Measurements from ENCODE around the gene ATG13. TPM values are rescaled to one million over a fixed set of nuclear protein-coding genes. Genes with fewer than 3 reads are reported as not detected.

Gene ATG13
- total and polyA plus RNA-seq, 2 of the 8 experiments (the other 6 are each of a cell fraction or from before 2014, with no cell fraction given) = 65.0 to 77.4 TPM

DNA sequence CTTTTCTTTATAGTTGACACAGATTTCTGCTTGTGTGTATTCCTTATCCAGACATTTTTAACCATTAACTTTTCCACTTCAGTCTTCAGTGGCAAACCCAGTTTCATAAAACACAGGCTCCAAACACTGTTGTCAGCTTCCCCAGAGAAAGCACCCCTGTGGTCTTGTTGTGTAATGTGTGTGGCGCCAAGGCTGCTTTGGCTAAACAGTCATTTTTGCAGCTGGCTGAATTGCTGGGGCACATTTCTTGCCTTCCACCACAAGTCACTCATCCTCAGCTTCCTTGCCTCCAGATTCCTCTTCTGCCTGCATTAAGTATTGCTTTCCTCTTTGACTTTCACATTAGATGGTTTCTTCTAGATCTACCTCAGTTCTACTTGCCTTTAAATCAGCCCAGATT, 42.6 kb downstream of the ATG13 start (continued):
- TF ChIP-seq, protein P1, sequence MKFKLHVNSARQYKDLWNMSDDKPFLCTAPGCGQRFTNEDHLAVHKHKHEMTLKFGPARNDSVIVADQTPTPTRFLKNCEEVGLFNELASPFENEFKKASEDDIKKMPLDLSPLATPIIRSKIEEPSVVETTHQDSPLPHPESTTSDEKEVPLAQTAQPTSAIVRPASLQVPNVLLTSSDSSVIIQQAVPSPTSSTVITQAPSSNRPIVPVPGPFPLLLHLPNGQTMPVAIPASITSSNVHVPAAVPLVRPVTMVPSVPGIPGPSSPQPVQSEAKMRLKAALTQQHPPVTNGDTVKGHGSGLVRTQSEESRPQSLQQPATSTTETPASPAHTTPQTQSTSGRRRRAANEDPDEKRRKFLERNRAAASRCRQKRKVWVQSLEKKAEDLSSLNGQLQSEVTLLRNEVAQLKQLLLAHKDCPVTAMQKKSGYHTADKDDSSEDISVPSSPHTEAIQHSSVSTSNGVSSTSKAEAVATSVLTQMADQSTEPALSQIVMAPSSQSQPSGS (IDR thresholded peaks at IDR 0.05; ENCODE audit: low read length) = no peak
- TF ChIP-seq, protein P2, sequence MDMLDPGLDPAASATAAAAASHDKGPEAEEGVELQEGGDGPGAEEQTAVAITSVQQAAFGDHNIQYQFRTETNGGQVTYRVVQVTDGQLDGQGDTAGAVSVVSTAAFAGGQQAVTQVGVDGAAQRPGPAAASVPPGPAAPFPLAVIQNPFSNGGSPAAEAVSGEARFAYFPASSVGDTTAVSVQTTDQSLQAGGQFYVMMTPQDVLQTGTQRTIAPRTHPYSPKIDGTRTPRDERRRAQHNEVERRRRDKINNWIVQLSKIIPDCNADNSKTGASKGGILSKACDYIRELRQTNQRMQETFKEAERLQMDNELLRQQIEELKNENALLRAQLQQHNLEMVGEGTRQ (IDR thresholded peaks at IDR 0.05; ENCODE audit: low read length) = no peak
- TF ChIP-seq KDM1A (IDR thresholded peaks at IDR 0.05; ENCODE audit: borderline replicate concordance, low read length) (no peak), ZNF274 (IDR thresholded peaks at IDR 0.05; ENCODE audit: borderline replicate concordance, extremely low read depth, low read length) (no peak)
- TF ChIP-seq, protein P3, sequence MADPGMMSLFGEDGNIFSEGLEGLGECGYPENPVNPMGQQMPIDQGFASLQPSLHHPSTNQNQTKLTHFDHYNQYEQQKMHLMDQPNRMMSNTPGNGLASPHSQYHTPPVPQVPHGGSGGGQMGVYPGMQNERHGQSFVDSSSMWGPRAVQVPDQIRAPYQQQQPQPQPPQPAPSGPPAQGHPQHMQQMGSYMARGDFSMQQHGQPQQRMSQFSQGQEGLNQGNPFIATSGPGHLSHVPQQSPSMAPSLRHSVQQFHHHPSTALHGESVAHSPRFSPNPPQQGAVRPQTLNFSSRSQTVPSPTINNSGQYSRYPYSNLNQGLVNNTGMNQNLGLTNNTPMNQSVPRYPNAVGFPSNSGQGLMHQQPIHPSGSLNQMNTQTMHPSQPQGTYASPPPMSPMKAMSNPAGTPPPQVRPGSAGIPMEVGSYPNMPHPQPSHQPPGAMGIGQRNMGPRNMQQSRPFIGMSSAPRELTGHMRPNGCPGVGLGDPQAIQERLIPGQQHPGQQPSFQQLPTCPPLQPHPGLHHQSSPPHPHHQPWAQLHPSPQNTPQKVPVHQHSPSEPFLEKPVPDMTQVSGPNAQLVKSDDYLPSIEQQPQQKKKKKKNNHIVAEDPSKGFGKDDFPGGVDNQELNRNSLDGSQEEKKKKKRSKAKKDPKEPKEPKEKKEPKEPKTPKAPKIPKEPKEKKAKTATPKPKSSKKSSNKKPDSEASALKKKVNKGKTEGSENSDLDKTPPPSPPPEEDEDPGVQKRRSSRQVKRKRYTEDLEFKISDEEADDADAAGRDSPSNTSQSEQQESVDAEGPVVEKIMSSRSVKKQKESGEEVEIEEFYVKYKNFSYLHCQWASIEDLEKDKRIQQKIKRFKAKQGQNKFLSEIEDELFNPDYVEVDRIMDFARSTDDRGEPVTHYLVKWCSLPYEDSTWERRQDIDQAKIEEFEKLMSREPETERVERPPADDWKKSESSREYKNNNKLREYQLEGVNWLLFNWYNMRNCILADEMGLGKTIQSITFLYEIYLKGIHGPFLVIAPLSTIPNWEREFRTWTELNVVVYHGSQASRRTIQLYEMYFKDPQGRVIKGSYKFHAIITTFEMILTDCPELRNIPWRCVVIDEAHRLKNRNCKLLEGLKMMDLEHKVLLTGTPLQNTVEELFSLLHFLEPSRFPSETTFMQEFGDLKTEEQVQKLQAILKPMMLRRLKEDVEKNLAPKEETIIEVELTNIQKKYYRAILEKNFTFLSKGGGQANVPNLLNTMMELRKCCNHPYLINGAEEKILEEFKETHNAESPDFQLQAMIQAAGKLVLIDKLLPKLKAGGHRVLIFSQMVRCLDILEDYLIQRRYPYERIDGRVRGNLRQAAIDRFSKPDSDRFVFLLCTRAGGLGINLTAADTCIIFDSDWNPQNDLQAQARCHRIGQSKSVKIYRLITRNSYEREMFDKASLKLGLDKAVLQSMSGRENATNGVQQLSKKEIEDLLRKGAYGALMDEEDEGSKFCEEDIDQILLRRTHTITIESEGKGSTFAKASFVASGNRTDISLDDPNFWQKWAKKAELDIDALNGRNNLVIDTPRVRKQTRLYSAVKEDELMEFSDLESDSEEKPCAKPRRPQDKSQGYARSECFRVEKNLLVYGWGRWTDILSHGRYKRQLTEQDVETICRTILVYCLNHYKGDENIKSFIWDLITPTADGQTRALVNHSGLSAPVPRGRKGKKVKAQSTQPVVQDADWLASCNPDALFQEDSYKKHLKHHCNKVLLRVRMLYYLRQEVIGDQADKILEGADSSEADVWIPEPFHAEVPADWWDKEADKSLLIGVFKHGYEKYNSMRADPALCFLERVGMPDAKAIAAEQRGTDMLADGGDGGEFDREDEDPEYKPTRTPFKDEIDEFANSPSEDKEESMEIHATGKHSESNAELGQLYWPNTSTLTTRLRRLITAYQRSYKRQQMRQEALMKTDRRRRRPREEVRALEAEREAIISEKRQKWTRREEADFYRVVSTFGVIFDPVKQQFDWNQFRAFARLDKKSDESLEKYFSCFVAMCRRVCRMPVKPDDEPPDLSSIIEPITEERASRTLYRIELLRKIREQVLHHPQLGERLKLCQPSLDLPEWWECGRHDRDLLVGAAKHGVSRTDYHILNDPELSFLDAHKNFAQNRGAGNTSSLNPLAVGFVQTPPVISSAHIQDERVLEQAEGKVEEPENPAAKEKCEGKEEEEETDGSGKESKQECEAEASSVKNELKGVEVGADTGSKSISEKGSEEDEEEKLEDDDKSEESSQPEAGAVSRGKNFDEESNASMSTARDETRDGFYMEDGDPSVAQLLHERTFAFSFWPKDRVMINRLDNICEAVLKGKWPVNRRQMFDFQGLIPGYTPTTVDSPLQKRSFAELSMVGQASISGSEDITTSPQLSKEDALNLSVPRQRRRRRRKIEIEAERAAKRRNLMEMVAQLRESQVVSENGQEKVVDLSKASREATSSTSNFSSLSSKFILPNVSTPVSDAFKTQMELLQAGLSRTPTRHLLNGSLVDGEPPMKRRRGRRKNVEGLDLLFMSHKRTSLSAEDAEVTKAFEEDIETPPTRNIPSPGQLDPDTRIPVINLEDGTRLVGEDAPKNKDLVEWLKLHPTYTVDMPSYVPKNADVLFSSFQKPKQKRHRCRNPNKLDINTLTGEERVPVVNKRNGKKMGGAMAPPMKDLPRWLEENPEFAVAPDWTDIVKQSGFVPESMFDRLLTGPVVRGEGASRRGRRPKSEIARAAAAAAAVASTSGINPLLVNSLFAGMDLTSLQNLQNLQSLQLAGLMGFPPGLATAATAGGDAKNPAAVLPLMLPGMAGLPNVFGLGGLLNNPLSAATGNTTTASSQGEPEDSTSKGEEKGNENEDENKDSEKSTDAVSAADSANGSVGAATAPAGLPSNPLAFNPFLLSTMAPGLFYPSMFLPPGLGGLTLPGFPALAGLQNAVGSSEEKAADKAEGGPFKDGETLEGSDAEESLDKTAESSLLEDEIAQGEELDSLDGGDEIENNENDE (IDR thresholded peaks at IDR 0.05; ENCODE audit: insufficient replicate concordance, low read length) = no peak
- TF ChIP-seq, protein P4, sequence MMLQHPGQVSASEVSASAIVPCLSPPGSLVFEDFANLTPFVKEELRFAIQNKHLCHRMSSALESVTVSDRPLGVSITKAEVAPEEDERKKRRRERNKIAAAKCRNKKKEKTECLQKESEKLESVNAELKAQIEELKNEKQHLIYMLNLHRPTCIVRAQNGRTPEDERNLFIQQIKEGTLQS (IDR thresholded peaks at IDR 0.05; ENCODE audit: insufficient read depth, low read depth, low read length) = no peak

Measured in H1 (cell line).